Adipose tissue (tissue), 3 donors: ENCODE results near the gene AGFG1. TPM values are rescaled to one million over a fixed set of nuclear protein-coding genes. Genes with fewer than 3 reads are reported as not detected.
"Not testable (repeated sequence)": the region's sequence is repeated elsewhere in the genome, so short reads cannot be mapped to it uniquely, and the experiment has no call there.

ENCODE experiments used
- H3K27ac ChIP-seq: one replicate; pipeline ENCODE4 v1.5.1; 2013; ENCODE audit warnings: low read depth, low read length
- WGBS, 3 donors: extraction: QIAGEN DNeasy Blood & Tissue Kit; methylation state at CpG; one replicate each; pipeline ENCODE4 v1.1.7; 2013; 5-methylcytosine and 5-hydroxymethylcytosine counted together
- polyA plus RNA-seq, 3 donors: library from polyadenylated mRNA; stranded (reverse); fragments of 200-250 nt; gene quantifications; one replicate each; pipeline ENCODE4 v1.2.3, GENCODE V29; 2013
- donor health status: healthy with polysubstance abuse.
- donor health status: Bipolar disorder and iron deficiency.
- donor health status: healthy.

The AGFG1 gene
- polyA plus RNA-seq, 3 donors, result 23.6 to 101 (median 68.2) TPM

GRCh38 chr2:227513113-227513512 lies 41.2 kb downstream of the AGFG1 start:
- WGBS, 3 donors, result 22 to 59% (median 39%) methylated on average over 1 of the region's 1 CpG
- H3K27ac ChIP-seq, result no peak overlapping the region

GRCh38 chr2:227515742-227516141 lies 43.8 kb downstream of the AGFG1 start:
- no peak overlapping the region for H3K27ac ChIP-seq
- WGBS, 3 donors, result 76 to 83% (median 77%) methylated on average over 1 of the region's 1 CpG

GRCh38 chr2:227517724-227518123 lies 45.8 kb downstream of the AGFG1 start:
- WGBS, 3 donors, result 81 to 89% (median 81%) methylated on average over 5 of the region's 5 CpGs
- H3K27ac ChIP-seq, result no peak overlapping the region

GRCh38 chr2:227518278-227518865 lies 46.4 kb downstream of the AGFG1 start:
- 60 to 78% (median 61%) methylated on average over 7 of the region's 7 CpGs for WGBS, 3 donors
- H3K27ac ChIP-seq, result not testable (repeated sequence)

- WGBS, 3 donors, result 94 to 100% (median 96%) methylated on average over 2 to 3 of the region's 3 CpGs
- H3K27ac ChIP-seq, result not testable (repeated sequence)
These were observed 49.2 kb downstream of the AGFG1 start for GRCh38 chr2:227521178-227521577.

- 78 to 86% (median 86%) methylated on average over 4 of the region's 4 CpGs for WGBS, 3 donors
- H3K27ac ChIP-seq, result no peak overlapping the region
These were observed 52.7 kb downstream of the AGFG1 start for GRCh38 chr2:227524665-227525064.

GRCh38 chr2:227527351-227527750 lies 55.4 kb downstream of the AGFG1 start:
- 93 to 99% (median 97%) methylated on average over 2 of the region's 2 CpGs for WGBS, 3 donors
- H3K27ac ChIP-seq, result no peak overlapping the region

- WGBS, 3 donors, result 61 to 74% (median 63%) methylated on average over 1 of the region's 1 CpG
- H3K27ac ChIP-seq, result no peak overlapping the region
These were observed 56.8 kb downstream of the AGFG1 start for GRCh38 chr2:227528803-227529202.

GRCh38 chr2:227529871-227530270 lies 57.9 kb downstream of the AGFG1 start:
- H3K27ac ChIP-seq, result no peak overlapping the region
- WGBS, 3 donors, result 92 to 96% (median 92%) methylated on average over 2 of the region's 2 CpGs

GRCh38 chr2:227534714-227535113 lies 62.8 kb downstream of the AGFG1 start:
- WGBS, 3 donors, result 88 to 94% (median 91%) methylated on average over 3 of the region's 3 CpGs
- H3K27ac ChIP-seq, result no peak overlapping the region

- WGBS, 3 donors, result 36 to 64% (median 60%) methylated on average over 2 of the region's 2 CpGs
- H3K27ac ChIP-seq, result no peak overlapping the region
These were observed 64.5 kb downstream of the AGFG1 start for GRCh38 chr2:227536445-227536844.

- WGBS, 3 donors, result 96 to 99% (median 97%) methylated on average over 8 of the region's 8 CpGs
- H3K27ac ChIP-seq, result no peak overlapping the region
These were observed 67.6 kb downstream of the AGFG1 start for GRCh38 chr2:227539465-227539956.

GRCh38 chr2:227540352-227540751 lies 68.4 kb downstream of the AGFG1 start:
- not testable (repeated sequence) for H3K27ac ChIP-seq
- WGBS, 3 donors, result 92 to 99% (median 96%) methylated on average over 9 of the region's 9 CpGs

- 96 to 97% (median 96%) methylated on average over 11 of the region's 11 CpGs for WGBS, 3 donors
- no peak overlapping the region for H3K27ac ChIP-seq
These were observed 74.0 kb downstream of the AGFG1 start for GRCh38 chr2:227545990-227546389.

- WGBS, 3 donors, result 98 to 99% (median 98%) methylated on average over 3 of the region's 3 CpGs
- no peak overlapping the region for H3K27ac ChIP-seq
These were observed 79.9 kb downstream of the AGFG1 start for GRCh38 chr2:227551836-227552235.

- no peak overlapping the region for H3K27ac ChIP-seq
These were observed 90.6 kb downstream of the AGFG1 start for GRCh38 chr2:227562581-227562980.

- WGBS, 3 donors, result 88 to 94% (median 91%) methylated on average over 1 of the region's 1 CpG
These were observed 93.1 kb downstream of the AGFG1 start for GRCh38 chr2:227565080-227565479.

GRCh38 chr2:227566012-227566411 lies 94.1 kb downstream of the AGFG1 start:
- WGBS, 3 donors, result 61 to 94% (median 74%) methylated on average over 3 of the region's 3 CpGs
- H3K27ac ChIP-seq, result no peak overlapping the region

More at GRCh38 chr2:227565080-227565479, 93.1 kb downstream of the AGFG1 start:
- H3K27ac ChIP-seq, result no peak overlapping the region

GRCh38 chr2:227568852-227569169 lies 96.9 kb downstream of the AGFG1 start:
- 90 to 93% (median 91%) methylated on average over 2 of the region's 2 CpGs for WGBS, 3 donors
- H3K27ac ChIP-seq, result no peak overlapping the region

- H3K27ac ChIP-seq, result no peak overlapping the region
- WGBS, 3 donors, result 26 to 68% (median 60%) methylated on average over 1 of the region's 1 CpG
These were observed 98.7 kb downstream of the AGFG1 start for GRCh38 chr2:227570615-227571014.

GRCh38 chr2:227576110-227576509 lies 104.2 kb downstream of the AGFG1 start:
- no peak overlapping the region for H3K27ac ChIP-seq
